Astrocyte of the spinal cord (primary cell): Measurements from ENCODE around the gene ACSF2.

Source experiments
- DNase-seq: peaks from one replicate; pipeline ENCODE4 v3.0.0; 2011; ENCODE audit warnings: low read depth, low spot score
- H3K4me3 ChIP-seq: 2 replicates; pipeline ENCODE4 v1.5.1; 2011; ENCODE audit warnings: low read depth, mild to moderate bottlenecking, low read length, moderate library complexity
- CTCF ChIP-seq: IDR thresholded peaks from 2 replicates; pipeline ENCODE4 v1.5.1; 2012; ENCODE audit warnings: low read depth, mild to moderate bottlenecking, low read length, inconsistent platforms
- in situ Hi-C: cut with HindIII; loops from 2 replicates; pipeline ENCODE4 v1.10.0; 2017; ENCODE audit warnings: low sequenced_read_pairs

The ACSF2 gene

GRCh38 chr17:50425682-50426471 lies at the start of gene ACSF2:
Gene ACSF2, plus strand, starts transcription at chr17:50426218. Its CDS starts 44 bp downstream, at chr17:50426262.
- H3K4me3 ChIP-seq, result peak within 1 kb of the TSS; percentile 63
- no peak for TF ChIP-seq CTCF
- DNase-seq, result peak; percentile 49
- in situ Hi-C loops, result no loop called here

- in situ Hi-C loops, result no loop called here
- no peak overlapping the region for H3K4me3 ChIP-seq
- TF ChIP-seq CTCF, result no peak
- DNase-seq, result no peak
These were observed 46.5 kb upstream of the ACSF2 start for GRCh38 chr17:50379351-50380132.

GRCh38 chr17:50380369-50381259 lies 45.4 kb upstream of the ACSF2 start:
- in situ Hi-C loops, result no loop called here
- DNase-seq, result no peak
- TF ChIP-seq CTCF, result peak; percentile 11
- no peak overlapping the region for H3K4me3 ChIP-seq

- TF ChIP-seq CTCF, result no peak
- no peak for DNase-seq
- in situ Hi-C loops, result no loop called here
- no peak overlapping the region for H3K4me3 ChIP-seq
These were observed 44.7 kb upstream of the ACSF2 start for GRCh38 chr17:50381260-50381815.

GRCh38 chr17:50381920-50382319 lies 44.1 kb upstream of the ACSF2 start:
- TF ChIP-seq CTCF, result no peak
- DNase-seq, result no peak
- in situ Hi-C loops, result no loop called here
- H3K4me3 ChIP-seq, result no peak overlapping the region

- no peak for DNase-seq
- in situ Hi-C loops, result no loop called here
These were observed 43.1 kb upstream of the ACSF2 start for GRCh38 chr17:50382931-50383330.

More at GRCh38 chr17:50382931-50383330, 43.1 kb upstream of the ACSF2 start:
- no peak overlapping the region for H3K4me3 ChIP-seq
- no peak for TF ChIP-seq CTCF
